NCI-H510A treated with DMSO at 0.1 percent for 48 hours (cell line): ENCODE measurements around the gene FMOD.

Experiments used
- DNase-seq: peaks from one replicate; lab custom pipeline; 2025; lab: John Stamatoyannopoulos, UW

Gene FMOD

GRCh38 chr1:203361945-203362719 lies 11.2 kb upstream of the FMOD start:
- DNase-seq: no peak

DNA sequence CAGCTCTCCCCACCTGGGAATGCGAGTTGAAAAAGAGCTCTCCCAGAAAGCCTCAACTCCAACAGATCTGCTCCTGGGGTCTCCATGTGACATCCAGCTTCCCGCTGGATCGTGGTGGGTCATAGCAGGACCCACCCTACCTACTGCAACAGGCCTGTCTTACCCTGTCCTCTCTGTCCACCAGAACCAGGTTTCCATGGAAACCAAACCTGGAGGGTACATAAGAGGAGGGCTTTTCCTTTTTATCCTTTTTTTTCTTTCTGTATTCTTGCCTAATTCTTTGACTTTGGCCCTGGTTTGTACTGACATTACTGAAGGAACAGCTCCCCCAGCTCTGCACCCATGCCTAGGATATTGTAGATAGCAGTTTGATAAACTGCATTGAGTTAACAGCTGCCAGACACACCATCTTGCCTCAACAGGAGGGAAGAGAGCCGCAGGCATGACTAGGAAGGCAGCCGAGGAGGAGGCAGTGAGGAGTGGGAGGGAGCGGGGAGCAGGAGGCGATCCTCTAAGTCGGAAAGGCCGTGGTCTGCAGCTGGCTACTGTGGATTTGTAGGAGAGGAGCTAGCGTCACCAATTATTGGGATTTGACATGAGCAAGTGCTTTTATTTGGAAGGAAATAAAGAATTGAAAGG lies 9.7 kb upstream of the FMOD start:
- DNase-seq: no peak

GRCh38 chr1:203359010-203359571 lies 8.2 kb upstream of the FMOD start:
- no peak for DNase-seq

- no peak for DNase-seq
Observed at GRCh38 chr1:203354246-203354645, 3.3 kb upstream of the FMOD start.

DNA sequence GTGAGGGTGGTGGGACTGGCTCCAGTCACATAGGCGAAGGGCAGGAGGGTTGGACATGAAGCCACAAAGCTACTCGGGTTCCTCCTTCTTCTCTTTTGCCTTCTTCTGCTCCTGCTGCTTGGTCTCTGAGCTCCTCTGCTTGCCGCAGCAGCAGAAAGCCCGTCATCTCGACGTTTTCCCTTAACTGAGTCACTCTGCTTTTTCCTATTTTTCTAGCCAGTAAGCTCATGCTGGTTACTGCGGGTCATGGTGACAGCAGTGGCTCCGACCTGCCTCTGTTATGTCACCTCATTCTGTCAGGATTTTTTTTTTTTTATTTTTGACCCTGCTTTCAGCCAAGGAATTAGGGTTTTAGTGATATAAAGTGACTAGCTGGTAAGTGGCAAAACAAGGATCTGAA lies 2.6 kb upstream of the FMOD start:
- DNase-seq: no peak

DNA sequence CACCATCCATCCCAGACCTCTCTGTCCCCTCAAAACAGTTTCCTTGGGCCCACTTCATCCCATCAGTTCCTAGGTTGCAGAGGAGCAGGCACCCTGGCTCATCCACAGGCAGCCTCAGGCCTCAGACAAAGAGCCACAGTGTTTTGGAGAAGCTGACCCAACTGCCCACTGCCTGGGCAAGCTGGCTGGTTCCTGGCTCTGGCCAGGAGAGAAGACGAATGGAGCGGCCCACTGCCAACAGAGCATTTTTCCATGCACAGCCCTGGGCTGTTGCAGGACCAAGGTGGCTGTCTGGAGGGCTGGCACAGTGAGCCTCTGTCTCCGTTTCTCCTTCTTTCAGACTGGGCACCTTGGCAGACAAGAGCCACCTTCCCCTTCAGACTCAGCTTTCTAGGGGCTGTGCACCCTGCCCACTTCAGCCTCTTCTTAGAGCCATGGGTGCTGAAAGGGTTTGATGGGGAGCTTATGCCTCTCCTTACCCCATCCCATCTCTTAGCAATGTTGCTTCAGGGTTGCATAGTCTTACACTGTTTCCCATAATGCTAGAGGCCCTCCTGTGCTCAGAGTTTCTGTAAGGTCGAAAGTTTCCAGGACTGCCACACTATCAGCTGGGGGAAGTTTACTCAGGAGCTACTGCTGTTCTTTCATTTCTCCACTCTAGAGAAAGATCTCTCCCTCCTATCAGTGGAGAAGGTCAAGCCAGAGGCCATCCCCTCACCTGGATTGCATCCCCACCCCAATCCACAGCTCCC lies 973 bp downstream of the FMOD start:
- DNase-seq: no peak

DNA sequence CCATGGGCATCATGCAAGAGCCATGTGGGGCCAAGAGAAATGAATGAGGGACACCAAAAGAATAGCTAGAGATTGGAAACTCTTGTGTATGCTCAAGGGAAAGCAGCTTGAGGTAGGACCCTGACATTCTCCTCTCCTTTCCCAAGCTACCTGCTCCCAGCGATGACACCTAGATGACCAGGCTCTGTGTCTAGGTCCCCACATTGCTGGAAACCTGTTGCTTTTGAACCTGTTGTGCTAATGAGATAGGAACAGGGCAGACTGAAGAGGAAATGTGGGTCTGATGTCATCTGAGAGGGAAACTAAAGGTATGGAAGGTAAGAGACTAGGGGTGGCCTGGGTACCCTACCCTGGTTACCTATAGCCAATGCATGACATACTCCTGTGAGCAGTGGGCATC lies 1.8 kb downstream of the FMOD start:
- no peak for DNase-seq

DNA sequence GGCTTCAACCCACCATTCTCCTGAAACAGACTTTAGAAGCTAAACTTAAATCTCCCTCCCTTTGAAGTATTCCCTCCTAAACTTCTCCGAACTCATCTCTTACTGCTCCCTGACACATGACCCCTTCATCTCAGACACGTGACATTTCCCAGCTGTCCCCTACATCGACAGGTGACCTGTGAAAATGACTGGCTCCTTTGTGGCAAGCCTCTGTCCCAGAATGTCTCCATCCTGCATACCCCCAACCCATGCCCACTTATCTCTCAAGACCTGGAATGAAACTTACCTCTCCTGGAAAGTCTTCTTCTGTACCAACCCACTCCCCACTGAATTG lies 4.2 kb downstream of the FMOD start:
- no peak for DNase-seq

DNA sequence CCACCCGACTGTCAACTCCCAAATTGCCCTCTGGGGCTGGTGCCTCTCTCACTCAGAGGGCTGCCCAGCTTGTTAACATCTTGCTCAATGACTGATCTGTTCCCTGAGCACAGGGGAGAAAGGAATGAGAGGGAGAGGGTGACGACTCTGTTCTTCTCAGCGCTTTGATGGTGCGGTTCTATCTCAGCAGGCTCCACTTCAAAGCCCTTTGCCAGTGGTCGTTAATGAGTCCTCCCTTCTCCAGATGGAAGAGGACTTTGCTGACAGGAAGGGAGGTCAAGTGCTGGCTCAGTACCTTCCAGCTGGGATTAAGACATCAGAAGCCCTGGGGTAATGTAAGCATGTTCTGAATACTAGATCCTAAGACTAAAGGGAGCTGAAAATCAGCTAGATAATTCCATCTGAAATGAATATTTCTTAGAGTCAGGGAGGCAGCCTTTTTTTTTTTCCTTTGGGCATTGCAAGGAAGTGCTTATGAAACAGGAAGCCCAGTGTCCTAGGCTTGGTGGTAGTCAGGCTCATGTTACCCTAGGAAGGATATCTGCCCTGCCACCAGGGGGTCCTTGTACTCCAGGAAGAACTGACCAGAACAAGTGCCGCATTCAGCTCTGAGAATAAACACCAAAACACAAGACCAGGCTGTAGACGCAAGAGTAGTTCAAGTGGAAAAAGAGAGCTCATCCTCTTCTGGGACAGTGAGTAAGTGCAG lies 4.7 kb downstream of the FMOD start:
- peak; percentile 44 for DNase-seq

GRCh38 chr1:203343956-203344754 lies 6.8 kb downstream of the FMOD start:
- no peak for DNase-seq

DNA sequence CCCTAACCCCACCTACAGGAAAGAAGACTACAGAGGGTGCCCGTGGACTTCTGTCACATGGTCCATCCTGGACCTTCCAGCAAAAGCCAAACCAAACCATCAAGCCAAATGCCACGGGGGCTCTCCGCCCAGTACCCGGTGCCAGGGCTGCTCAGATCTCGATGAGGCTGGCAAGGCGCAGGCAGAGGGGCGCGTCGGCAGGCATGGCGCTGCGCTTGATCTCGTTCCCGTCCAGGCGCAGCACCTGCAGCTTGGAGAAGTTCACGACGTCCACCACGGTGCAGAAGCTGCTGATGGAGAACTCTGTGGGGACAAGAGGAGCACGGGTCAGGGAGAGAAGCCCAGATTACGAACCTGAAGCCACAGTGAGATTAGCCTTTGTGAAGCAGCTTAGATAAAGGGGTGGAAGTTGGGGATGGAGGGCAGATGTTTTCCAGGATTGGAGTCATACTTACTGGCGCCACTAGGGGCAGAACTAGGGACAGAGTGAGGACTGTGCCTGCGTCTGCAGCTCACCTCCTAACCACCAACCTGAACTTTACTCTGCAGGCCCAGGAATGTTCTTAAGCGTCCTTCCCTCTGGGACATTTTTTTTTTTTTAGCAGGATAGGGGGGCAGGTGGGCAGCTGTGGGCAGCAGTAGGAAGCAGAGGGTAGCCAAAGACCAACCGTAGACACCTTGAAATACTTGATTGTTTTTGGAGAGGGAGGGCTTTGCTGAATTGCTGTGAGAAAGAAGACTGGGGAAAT lies 8.6 kb downstream of the FMOD start:
- peak; percentile 59 for DNase-seq

GRCh38 chr1:203340112-203340790 lies 10.7 kb downstream of the FMOD start:
- DNase-seq: peak; percentile 79

DNA sequence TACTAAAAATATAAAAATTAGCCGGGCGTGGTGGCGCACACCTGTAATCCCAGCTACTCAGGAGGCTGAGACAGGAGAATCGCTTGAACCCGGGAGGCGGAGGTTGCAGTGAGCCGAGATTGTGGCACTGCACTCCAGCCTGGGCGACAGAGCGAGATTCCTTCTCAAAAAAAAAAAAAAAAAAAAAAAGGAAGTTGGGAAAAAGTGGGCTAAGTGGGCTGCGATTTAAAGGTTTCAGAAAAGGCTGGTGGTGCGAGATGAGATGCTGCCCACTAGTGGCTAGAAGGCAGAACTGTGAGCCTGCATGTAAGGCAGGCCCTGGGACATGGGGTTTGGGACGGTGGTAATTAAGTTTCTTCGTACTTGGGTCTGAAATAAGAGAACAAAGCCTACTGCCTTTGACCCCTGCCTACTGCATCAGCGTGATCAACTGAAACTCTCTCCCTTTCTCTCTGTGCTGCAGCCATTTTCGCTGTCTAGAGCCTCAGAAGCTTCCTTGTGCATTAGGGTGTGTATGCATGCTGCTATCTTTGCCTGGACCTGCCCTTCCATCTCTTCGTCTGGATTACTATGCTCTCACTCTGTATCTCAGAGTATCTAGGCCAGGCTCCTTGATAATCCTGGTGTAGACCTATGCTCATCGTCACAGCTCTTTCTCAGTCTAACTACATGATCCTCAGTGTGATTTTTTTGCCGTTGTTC lies 12.4 kb downstream of the FMOD start:
- peak; percentile 47 for DNase-seq

DNA sequence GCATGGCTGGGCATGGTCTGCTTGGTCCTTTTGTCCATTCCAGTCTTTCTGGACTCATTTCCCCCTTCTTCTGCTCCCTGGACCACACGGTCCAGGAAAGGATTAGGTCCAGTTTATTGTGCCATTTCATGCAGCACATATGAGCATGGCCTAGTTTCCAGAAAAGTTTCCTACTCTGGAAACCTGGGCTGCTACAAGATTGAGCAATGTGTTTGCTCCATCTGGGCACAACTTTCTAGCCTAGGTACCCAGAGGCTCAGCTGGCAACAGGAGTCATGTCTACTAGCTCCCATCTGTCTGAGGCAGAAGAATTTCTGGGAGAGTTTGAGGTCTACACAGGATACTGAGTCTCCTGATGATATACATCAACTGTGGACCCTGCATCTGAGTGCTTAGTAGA lies 14.8 kb downstream of the FMOD start:
- no peak for DNase-seq

GRCh38 chr1:203335503-203335902 lies 15.4 kb downstream of the FMOD start:
- no peak for DNase-seq

DNA sequence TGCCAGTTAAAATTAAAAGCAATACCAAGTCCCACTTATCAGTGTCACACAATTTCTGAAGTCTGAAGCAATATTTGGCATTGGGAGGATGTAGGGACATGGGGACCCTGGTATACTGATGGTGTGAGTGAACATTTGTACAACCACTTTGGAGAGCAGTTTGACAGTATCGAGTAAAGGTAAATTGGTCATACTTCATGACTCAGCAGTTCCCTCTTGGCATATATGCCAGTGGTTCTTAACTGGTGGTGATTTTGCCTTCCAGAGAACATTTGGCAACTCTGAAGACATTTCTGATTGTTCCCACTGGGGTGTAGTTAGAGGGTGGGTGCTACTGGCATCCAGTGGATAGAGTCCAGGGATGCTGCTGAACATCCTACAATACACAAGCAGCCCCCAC lies 19.7 kb downstream of the FMOD start:
- DNase-seq: no peak

- peak; percentile 68 for DNase-seq
Observed at GRCh38 chr1:203328714-203329122, 22.2 kb downstream of the FMOD start.

DNA sequence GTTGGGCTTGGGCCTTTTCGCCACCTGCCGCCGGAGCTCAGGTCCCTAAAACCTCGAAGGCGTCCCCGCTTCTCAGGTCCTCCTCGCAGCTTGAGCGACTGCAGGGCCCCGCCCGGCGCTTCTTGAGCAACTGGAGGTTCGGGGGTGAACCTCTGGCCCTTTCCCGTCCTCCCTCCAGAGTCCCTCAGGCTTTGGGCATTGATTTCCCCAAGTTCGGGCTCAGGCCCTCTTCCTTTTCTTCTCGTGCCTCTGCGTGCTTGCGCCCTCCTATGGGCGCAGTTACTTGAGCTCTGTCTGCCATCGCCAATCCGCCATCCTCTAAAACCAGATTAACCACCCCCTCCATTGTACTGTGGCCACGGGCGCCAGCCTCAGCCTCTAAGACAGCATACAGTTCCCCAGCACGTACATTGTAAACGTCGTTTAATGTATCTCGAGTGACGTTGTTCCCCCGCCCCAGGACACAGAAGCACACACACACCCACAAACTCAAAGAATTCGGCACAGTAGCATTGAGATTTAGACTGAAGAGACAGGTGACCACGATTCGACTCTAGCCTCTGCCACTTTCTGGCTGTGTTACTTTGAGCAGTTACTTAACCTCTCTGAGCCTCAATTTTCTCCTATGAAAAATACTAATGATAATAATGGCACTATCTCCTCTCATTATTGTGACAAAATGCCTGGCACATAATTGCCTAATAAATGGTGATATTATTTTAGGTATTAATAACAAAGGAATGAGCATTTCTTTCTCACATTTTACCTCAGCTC lies 23.1 kb downstream of the FMOD start:
- DNase-seq: peak; percentile 74
